HG03066 (cell line): ENCODE data around the gene ZSCAN16.
"Not testable (repeated sequence)": the region's sequence is repeated elsewhere in the genome, so short reads cannot be mapped to it uniquely, and the experiment has no call there.

ENCODE experiments used
- ATAC-seq: cut with Tn5 transposase; IDR thresholded peaks from one replicate; pipeline ENCODE4 v1.9.1; 2021; ENCODE audit warnings: low read depth; ENCODE audit not compliant: unreplicated experiment

Gene ZSCAN16

DNA sequence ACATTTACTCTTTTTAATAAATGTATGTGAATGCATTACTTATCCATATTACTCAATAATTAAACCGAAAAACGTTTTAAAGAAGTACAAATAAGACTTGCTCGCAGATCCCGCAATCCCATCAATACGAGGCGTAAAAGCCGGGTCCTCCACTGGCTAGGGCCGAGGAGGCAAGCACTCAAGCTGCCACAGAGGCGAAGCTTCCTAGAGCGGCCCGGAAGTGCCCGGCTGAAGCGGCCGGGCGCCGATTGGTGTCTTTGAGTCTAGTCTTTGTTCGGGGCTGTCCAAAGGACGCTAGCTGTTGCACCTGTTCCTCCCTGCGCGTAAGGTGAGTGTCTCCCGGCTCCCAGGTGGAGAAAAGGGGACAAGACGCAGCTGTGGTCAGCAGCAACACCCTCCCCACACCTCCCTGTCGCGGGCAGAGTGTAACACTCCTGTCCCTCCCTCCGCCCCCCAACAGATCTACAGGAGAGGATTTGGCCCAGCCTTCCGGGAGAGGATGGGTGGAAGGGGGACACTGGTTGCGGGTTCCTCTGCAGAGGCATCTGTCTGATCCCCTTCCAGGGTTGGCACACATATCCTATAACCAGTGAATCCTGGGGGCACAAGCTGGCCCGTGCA is at the start of gene ZSCAN16:
Gene ZSCAN16 (plus strand): TSS at position 260 of the 621 bp plus-strand sequence. CDS start 835 bp downstream, outside the sequence.
- ATAC-seq, result peak; percentile 96

- no peak for ATAC-seq
Observed at GRCh38 chr6:28078050-28078449, 46.4 kb upstream of the ZSCAN16 start.

DNA sequence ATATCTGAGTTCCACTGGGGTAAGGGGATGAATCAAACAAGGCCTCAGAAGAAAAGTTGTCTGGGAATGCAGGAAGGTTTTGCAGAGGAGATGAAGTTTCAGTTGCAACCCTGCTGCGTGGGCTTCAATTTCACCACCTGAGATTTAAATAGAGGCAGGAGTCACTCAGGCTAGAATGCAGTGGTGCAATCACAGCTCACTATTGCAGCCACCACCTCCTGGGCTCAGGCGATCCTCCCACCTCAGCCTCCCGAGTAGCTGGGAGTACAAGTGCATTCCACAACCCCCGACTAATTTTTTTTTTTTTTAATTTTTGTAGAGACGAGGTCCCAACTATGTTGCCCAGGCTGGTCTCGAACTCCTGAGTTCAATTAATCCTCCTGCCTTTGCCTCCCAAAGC is 45.6 kb upstream of the ZSCAN16 start:
- ATAC-seq, result no peak

DNA sequence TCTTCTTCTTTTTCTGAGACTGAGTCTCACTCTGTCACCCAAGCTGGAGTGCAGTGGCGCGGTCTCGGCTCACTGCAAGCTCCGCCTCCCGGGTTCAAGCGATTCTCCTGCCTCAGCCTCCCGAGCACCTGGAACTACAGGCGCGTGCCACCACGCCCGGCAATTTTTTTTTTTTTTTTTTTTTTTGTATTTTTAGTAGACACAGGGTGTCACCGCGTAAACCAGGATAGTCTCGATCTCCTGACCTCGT is 44.1 kb upstream of the ZSCAN16 start, which contains the start of gene ZNF165:
Gene ZNF165 (plus strand): TSS at position 188 of the 250 bp plus-strand sequence. CDS start 4,913 bp downstream, outside the sequence.
- peak; percentile 18 for ATAC-seq

- peak; percentile 72 for ATAC-seq
Observed at GRCh38 chr6:28080631-28081485, 43.6 kb upstream of the ZSCAN16 start.

DNA sequence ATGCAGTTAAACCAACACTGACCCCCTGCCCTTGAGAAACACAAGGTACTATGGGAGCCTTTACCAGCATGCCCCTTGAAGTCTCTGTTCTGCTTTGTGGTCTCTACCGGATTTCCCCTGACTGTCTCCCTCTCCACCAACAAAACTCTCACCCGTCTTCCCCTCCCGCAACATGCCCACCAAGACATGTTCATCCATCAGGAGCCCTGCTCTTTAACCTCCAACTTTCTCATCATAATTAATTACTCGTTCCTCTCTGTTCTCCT is 43.0 kb upstream of the ZSCAN16 start:
- ATAC-seq, result no peak

GRCh38 chr6:28082939-28083338 is 41.5 kb upstream of the ZSCAN16 start:
- ATAC-seq, result no peak

- no peak for ATAC-seq
Observed at GRCh38 chr6:28089054-28089453, 35.4 kb upstream of the ZSCAN16 start.

GRCh38 chr6:28090917-28091586 is 33.4 kb upstream of the ZSCAN16 start:
- ATAC-seq, result no peak

DNA sequence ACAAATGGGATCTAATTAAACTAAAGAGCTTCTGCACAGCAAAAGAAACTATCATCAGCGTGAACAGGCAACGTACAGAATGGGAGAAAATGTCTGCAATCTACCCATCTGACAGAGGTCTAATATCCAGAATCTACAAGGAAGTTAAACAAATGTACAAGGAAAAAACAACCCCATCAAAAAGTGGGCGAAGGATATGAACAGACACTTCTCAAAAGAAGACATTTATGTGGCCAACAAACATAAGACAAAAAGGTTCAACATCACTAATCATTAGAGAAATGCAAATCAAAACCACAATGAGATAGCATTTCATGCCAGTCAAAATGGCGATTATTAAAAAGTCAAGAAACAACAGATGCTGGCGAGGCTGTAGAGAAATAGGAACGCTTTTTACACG is 22.2 kb upstream of the ZSCAN16 start:
- not testable (repeated sequence) for ATAC-seq

- not testable (repeated sequence) for ATAC-seq
Observed at GRCh38 chr6:28102699-28103098, 21.7 kb upstream of the ZSCAN16 start.

- peak; percentile 98 for ATAC-seq
Observed at GRCh38 chr6:28104392-28105244, 19.8 kb upstream of the ZSCAN16 start.

DNA sequence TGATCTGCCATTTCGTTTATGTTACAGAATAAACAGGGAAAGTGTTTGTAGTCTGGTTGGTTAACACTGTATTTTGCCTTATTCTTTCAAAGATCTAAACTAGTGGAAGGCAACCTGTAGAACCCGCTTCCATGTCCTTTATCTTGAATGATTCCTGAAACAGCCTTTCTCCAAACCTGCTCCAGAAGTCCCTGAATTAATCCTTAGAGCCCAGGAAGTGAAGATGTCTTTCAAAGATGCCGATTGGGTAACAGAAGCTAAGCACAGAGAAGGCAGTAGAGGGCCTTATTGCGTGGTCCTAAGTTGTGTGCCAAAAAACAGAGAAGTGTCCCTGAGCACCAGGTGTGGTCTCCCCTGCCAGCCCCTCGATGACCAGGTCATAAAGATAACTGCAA is 19.2 kb upstream of the ZSCAN16 start:
- no peak for ATAC-seq

DNA sequence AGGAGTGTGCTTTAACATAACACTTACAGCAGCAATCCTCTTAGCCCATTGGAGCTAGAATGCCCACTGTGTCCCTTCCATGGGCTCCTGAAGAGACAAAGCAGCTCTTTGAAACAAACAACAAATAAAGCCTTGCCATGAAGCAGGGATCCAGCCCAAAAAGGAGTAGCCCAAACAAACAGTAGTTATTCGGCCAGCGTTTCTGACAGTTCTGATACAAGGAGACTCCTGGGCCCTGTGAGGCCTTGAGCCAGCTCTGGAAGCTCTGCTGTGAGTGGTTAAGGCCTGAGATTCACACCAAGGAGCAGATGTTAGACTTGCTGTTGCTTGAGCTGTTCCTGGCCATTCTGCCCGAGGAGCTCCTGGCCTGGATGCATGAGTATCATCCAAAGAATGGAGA is 16.9 kb upstream of the ZSCAN16 start:
- no peak for ATAC-seq

DNA sequence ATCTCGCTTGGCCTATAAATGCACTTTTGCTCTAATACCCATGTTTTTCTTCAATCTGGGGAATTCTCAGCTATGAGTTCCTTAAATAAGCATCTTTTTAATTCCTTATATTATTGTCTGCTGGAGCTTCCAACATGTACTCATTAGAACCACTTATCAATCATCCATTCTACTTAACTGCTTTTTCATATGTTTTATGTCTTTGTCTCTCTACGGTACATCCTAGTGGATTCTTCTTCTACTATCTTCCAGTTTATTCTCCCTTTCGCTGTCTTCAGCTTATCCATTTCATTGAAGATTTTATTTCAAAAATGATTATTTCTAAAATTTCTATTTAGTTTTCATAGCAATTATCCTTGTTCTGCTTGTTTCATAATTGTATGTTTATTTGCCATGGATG is 12.4 kb upstream of the ZSCAN16 start:
- ATAC-seq, result no peak

DNA sequence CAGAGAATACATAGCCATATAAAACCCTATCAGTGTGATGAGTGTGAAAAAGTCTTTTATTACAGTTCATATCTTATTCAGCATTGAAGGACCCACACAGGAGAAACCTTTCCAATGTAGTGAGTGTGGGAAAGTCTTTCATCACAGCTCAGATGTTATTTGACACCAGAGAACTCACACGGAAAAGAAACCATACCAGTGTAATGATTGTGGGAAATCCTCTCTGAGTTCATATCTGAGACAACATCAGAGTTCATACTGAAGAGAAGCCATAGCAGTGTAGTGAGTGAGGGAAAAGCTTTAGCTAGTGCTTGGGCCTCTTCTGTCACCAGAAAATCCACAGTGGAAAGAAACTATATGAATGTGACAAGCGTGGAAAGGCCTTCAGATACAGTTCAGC is 8.6 kb upstream of the ZSCAN16 start:
- no peak for ATAC-seq

DNA sequence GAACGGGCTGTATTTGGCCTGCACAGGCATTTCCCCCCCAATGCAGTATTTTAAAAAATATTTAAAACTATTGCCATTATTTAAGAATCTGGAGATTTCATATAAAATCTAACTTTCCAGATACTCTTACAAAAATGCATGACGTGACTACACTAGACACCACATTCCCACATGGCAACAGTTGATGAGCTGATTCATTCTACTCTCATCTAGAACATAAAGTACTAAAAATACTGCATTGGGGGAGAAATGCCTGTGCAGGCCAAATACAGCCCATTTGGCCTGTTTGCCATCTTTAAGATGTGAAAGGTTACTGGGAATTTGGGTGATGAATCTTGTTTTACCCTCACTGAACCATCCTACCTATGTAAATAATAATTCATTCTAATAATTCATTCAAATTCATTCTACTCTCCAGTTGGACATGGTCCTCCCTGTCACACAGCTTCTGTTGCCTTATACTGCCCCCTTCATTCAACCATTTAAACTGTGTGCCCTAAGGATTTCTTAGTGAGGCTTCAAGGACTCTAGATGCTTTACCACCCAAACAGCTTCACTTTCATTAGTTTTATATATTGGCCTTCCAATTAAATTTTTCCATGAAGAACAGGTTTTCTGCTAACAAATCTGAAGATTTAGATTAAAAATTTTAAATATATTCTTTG is 6.9 kb upstream of the ZSCAN16 start:
- no peak for ATAC-seq

- ATAC-seq, result no peak
Observed at GRCh38 chr6:28118217-28118616, 6.2 kb upstream of the ZSCAN16 start.

DNA sequence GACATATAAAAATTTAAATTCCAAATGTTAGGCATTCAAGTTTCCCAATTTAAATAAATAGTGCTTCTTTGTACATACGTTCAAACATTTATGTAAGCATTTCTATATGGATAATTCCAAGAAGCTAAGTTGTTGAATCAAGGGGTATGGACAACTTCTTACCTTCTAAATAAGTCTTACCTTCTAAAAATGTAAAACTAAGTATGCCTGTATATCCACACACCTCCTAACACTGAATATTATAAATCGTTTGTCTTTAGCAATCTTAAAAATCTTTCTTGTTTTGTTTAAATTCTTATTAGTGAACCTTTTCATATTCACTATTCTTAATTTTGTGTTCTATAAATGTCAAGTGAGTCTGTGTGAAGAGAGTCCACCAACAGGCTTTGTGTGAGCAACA is 2.5 kb upstream of the ZSCAN16 start:
- no peak for ATAC-seq

GRCh38 chr6:28122283-28122682 is 2.1 kb upstream of the ZSCAN16 start:
- ATAC-seq, result not testable (repeated sequence)
